GM12878 (cell line): ENCODE measurements around the gene GNLY. TPM values are rescaled to one million over a fixed set of nuclear protein-coding genes. Genes with fewer than 3 reads are reported as not detected.

Source experiments
- ATAC-seq: fragments of 200-7000 bp; cut with Tn5 transposase; 3 replicates; pipeline ENCODE4 v1.9.1; 2020; ENCODE audit warnings: mild to moderate bottlenecking, moderate library complexity
- BruUV-seq: library from RNA; stranded (reverse); fragments of 400-500 nt; replicated peaks from 2 replicates; lab custom pipeline; 2021; lab: Mats Ljungman, UMichigan
- CTCF ChIA-PET: fragments of 300-600 bp; sonication (Branson Sonifier 250); formaldehyde crosslinking; extraction: SDS; loops from one replicate; lab custom pipeline; 2021; ENCODE audit warnings: inconsistent platforms; lab: Yijun Ruan, JAX
- POLR2A ChIA-PET: fragments of 350-600 bp; formaldehyde crosslinking; extraction: SDS; loops from one replicate; lab custom pipeline; 2021; ENCODE audit warnings: inconsistent platforms; lab: Charles Lee
- RAD21 ChIA-PET: fragments of 300-600 bp; sonication (Branson Sonifier 250); formaldehyde crosslinking; loops from one replicate; lab custom pipeline; 2023; ENCODE audit warnings: antibody characterized with exemption; ENCODE audit not compliant: unreplicated experiment; lab: Charles Lee
- SMC1A ChIA-PET: fragments of 300-600 bp; sonication (Branson Sonifier 250); formaldehyde crosslinking; loops from one replicate; lab custom pipeline; 2023; ENCODE audit not compliant: unreplicated experiment, uncharacterized antibody; lab: Charles Lee
- DNase-seq: peaks from one replicate; pipeline ENCODE4 v3.0.0-alpha.2; 2011; ENCODE audit warnings: low read depth, low spot score
- FAIRE-seq: peaks from 3 replicates; lab custom pipeline; 2011; peaks lifted over from hg19 to GRCh38; lab: Jason Lieb, UNC
- H2AFZ ChIP-seq: 2 replicates; pipeline ENCODE4 v1.6.0; 2011; ENCODE audit warnings: low read depth, low read length, control low read depth; ENCODE audit not compliant: control insufficient read depth
- H3K27ac ChIP-seq: 2 replicates; pipeline ENCODE4 v1.5.1; 2011; ENCODE audit warnings: control low read depth; ENCODE audit not compliant: control insufficient read depth, insufficient read depth
- H3K27me3 ChIP-seq, 2 experiments: replicated peaks in 1 of 2; 2 replicates each; pipeline versions ENCODE4 v1.6.0 to v1.6.1; 2011; ENCODE audit warnings: low read length in 1 of 2; ENCODE audit not compliant: control insufficient read depth in 2 of 2, insufficient read depth in 2 of 2
- H3K36me3 ChIP-seq, 2 experiments: 2 replicates each; pipeline ENCODE4 v1.5.1; 2011; ENCODE audit warnings: low read length in 1 of 2; ENCODE audit not compliant: control insufficient read depth in 2 of 2, insufficient read depth in 2 of 2
- H3K4me1 ChIP-seq: 2 replicates; pipeline ENCODE4 v1.6.1; 2011; ENCODE audit warnings: mild to moderate bottlenecking, low read length, moderate library complexity, mixed read lengths; ENCODE audit not compliant: control insufficient read depth, insufficient read depth
- H3K4me2 ChIP-seq: 2 replicates; pipeline ENCODE4 v1.6.0; 2011; ENCODE audit warnings: control low read depth; ENCODE audit not compliant: control insufficient read depth, insufficient read depth
- H3K4me3 ChIP-seq: fragments of 200-600 bp; sonication (generic); 2 replicates; pipeline ENCODE4 v1.5.1; 2016
- H3K79me2 ChIP-seq: 2 replicates; pipeline ENCODE4 v1.6.0; 2011; ENCODE audit warnings: low read length; ENCODE audit not compliant: control insufficient read depth, insufficient read depth
- H3K9ac ChIP-seq: 2 replicates; pipeline ENCODE4 v1.8.0; 2011; ENCODE audit warnings: low read length, control low read depth, mixed read lengths; ENCODE audit not compliant: control insufficient read depth, insufficient read depth
- H3K9me3 ChIP-seq: replicated peaks from 3 replicates; pipeline ENCODE4 v1.5.1; 2011; ENCODE audit warnings: mild to moderate bottlenecking, low read length; ENCODE audit not compliant: control insufficient read depth, insufficient read depth
- H4K20me1 ChIP-seq: 2 replicates; pipeline ENCODE4 v1.6.0; 2011; ENCODE audit not compliant: control insufficient read depth, insufficient read depth
- ATF2 ChIP-seq: IDR thresholded peaks from 2 replicates; pipeline ENCODE4 v1.6.1; 2012; ENCODE audit warnings: low read length, inconsistent platforms
- CHD1 ChIP-seq: IDR thresholded peaks from 2 replicates; pipeline ENCODE4 v1.6.1; 2012; ENCODE audit warnings: low read depth, low read length, improper control_type of control experiment
- E4F1 ChIP-seq: fragments of 450-650 bp; IDR thresholded peaks from 2 replicates; pipeline ENCODE4 v1.6.1; 2018; ENCODE audit warnings: borderline replicate concordance, mild to moderate bottlenecking; ENCODE audit not compliant: partially characterized antibody
- GATAD2B ChIP-seq: fragments of 450-650 bp; conservative IDR thresholded peaks from 2 replicates; pipeline ENCODE4 v1.6.1; 2017; ENCODE audit warnings: low read depth, mild to moderate bottlenecking, moderate library complexity
- IKZF1 ChIP-seq: fragments of 450-650 bp; conservative IDR thresholded peaks from 2 replicates; pipeline ENCODE4 v1.6.1; 2017; ENCODE audit warnings: antibody characterized with exemption, mild to moderate bottlenecking
- MTA2 ChIP-seq: fragments of 450-650 bp; IDR thresholded peaks from 2 replicates; pipeline ENCODE4 v1.6.1; 2016; ENCODE audit warnings: low read depth, mild to moderate bottlenecking, moderate library complexity
- NFXL1 ChIP-seq: fragments of 450-650 bp; IDR thresholded peaks from 2 replicates; pipeline ENCODE4 v1.6.1; 2017; ENCODE audit warnings: antibody characterized with exemption, mild to moderate bottlenecking, borderline replicate concordance
- NKRF ChIP-seq: fragments of 450-650 bp; conservative IDR thresholded peaks from 2 replicates; pipeline ENCODE4 v1.6.1; 2017; ENCODE audit warnings: mild to moderate bottlenecking, moderate library complexity
- TCF12 ChIP-seq: IDR thresholded peaks from 2 replicates; pipeline ENCODE4 v1.6.1; 2011; ENCODE audit warnings: low read depth, mild to moderate bottlenecking, low read length
- TCF3 ChIP-seq: IDR thresholded peaks from 2 replicates; pipeline ENCODE4 v1.6.1; 2012; ENCODE audit warnings: low read depth, mild to moderate bottlenecking, low read length, borderline replicate concordance; ENCODE audit not compliant: insufficient read depth
- ZNF592 ChIP-seq: fragments of 450-650 bp; IDR thresholded peaks from 2 replicates; pipeline ENCODE4 v1.6.1; 2017; ENCODE audit warnings: mild to moderate bottlenecking, moderate library complexity
- ZZZ3 ChIP-seq: IDR thresholded peaks from 2 replicates; pipeline ENCODE4 v1.6.1; 2011; ENCODE audit warnings: low read depth; ENCODE audit not compliant: control insufficient read depth, insufficient read length
- WGBS: methylation state at CpG from one replicate; pipeline ENCODE4 v1.1.6; 2016; ENCODE audit warnings: low lambda C conversion rate; ENCODE audit not compliant: insufficient replicate concordance, insufficient coverage; ENCODE audit errors: missing lambda C conversion rate; 5-methylcytosine and 5-hydroxymethylcytosine counted together
- in situ Hi-C: fragments of 300-500 bp; cut with MboI; formaldehyde crosslinking; loops from 9 replicates; pipeline ENCODE4 v1.14.3; 2018; ENCODE audit warnings: mixed read lengths
- intact Hi-C: fragments of 100-400 bp; cut with micrococcal nuclease; formaldehyde crosslinking; loops from one replicate; pipeline ENCODE4 v1.14.2; 2022; ENCODE audit not compliant: unreplicated experiment
- polyA plus RNA-seq, 11 experiments: library from polyadenylated mRNA; depleted of rRNA in 4 of 11; unstranded in 6 of 11; stranded (reverse) in 5 of 11; fragments of >200 nt; fragmentation: Nextera tagmentation in 4 of 11; fragmentation: Illumina TruSeq in 1 of 11; extraction: Ambion mirVana in 4 of 11; extraction: Trizol in 1 of 11; gene quantifications; 1 replicate in 1 of 11; 2 replicates in 10 of 11; pipeline versions ENCODE4 v1.2.1 to v1.2.3, GENCODE V29; 2011 to 2016; ENCODE audit warnings: inconsistent platforms in 2 of 11, missing spikeins in 2 of 11, low read depth in 1 of 11
- total RNA-seq, 4 experiments: library from RNA; depleted of rRNA in 3 of 4; stranded (reverse); fragments of >200 nt in 3 of 4; fragmentation: Illumina TruSeq in 1 of 4; extraction: Trizol in 1 of 4; gene quantifications; 2 replicates each; pipeline versions ENCODE4 v1.2.1 to v1.2.3, GENCODE V29; 2013 to 2021

Gene GNLY
- total and polyA plus RNA-seq, 10 of the 15 experiments (the other 5 are each of a cell fraction or from before 2014, with no cell fraction given): 0.18 to 0.42 TPM; not detected in 8

- BruUV-seq: no TSS peak
- ChIA-PET RAD21 (no interaction called here), POLR2A (no interaction called here), SMC1A (no interaction called here), CTCF (interaction anchor here (2.3 kb wide), 1 partner anchor 20 kb away, joined by 10 read pairs; no protein-coding TSS in a partner anchor)
- FAIRE-seq (no peak), DNase-seq (no peak), ATAC-seq (no peak)
- Histone ChIP-seq H3K9ac (no peak overlapping the region), H2AFZ (no peak overlapping the region), H3K4me2 (no peak overlapping the region), H3K27ac (no peak overlapping the region), H3K79me2 (no peaks in the 10 kb centered on the region), H3K4me1 (no peaks in the 10 kb centered on the region), H3K4me3 (no peak overlapping the region), H4K20me1 (no peaks in the 10 kb centered on the region), H3K36me3 (peaks cover 0 to 7% of the 10 kb centered on the region in 2 experiments; a peak in 3 of 4 replicates), H3K27me3 (no peaks in the 10 kb centered on the region), H3K9me3 (no peaks in the 10 kb centered on the region)
- intact Hi-C loops: no loop called here
- WGBS: 91% methylated on average over 3 of the region's 3 CpGs
- in situ Hi-C loops: no loop called here
- no peak for TF ChIP-seq IKZF1
- no peak for TF ChIP-seq GATAD2B
- TF ChIP-seq ZZZ3: no peak
- no peak for TF ChIP-seq CHD1
- TF ChIP-seq NFXL1: no peak
- no peak for TF ChIP-seq MTA2
- TF ChIP-seq TCF3: no peak
- TF ChIP-seq ZNF592: no peak
- no peak for TF ChIP-seq E4F1
- no peak for TF ChIP-seq TCF12
- no peak for TF ChIP-seq NKRF
- TF ChIP-seq ATF2: no peak
Measured at GRCh38 chr2:85656468-85656867, 37.7 kb upstream of the GNLY start.
